ENCODE data around the gene FRMPD4. TPM values are rescaled to one million over a fixed set of nuclear protein-coding genes. Genes with fewer than 3 reads are reported as not detected.

The FRMPD4 gene
- total RNA-seq, 1 experiment from 2014 or later, result 0.24 TPM

DNA sequence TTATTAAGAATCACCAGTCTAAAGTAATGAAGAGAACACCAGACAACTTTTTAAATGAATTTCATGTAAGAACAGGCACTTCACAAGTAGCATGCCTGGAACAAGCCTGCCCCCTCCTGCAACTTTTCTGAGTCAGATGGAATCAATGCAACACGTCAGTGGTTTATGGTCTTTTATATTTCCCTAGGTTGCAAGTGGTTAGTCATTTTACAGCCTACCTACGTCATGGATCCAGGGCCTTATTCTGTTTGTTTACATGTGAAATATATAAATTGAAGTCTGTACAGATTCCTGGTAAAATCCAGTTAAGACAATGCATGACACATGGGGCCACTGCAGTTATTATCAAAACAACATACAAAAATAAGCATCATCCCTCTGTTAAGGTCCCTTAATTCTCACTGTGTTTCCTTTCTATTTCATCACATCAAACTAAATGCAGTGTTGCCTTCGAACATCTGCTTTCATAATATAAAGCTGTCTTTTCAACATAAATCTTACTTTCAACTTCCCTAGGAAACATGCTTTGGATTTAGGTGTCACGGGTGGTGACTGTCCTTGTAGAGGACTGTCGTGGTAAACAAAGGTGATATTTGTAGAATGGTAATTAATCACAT is 309.3 kb downstream of the FRMPD4 start:
- Histone ChIP-seq H4K91ac (ENCODE audit: insufficient read length, low read depth, low read length) (no peak overlapping the region), H3K4me1 (ENCODE audit: insufficient read depth, low read length) (no peaks in the 10 kb centered on the region), H3K23ac (ENCODE audit: insufficient read length, low read depth, low read length) (no peak overlapping the region), H3K4me2 (ENCODE audit: insufficient read depth, insufficient read length, low read length) (no peak overlapping the region), H2BK120ac (ENCODE audit: low read depth, low read length, poor library complexity, severe bottlenecking) (no peak overlapping the region), H3K27ac (ENCODE audit: insufficient read length, low read depth, low read length) (no peak overlapping the region), H3K14ac (ENCODE audit: insufficient read depth, low read length) (no peak overlapping the region), H4K20me1 (ENCODE audit: control insufficient read depth, insufficient read depth, insufficient read length) (no peaks in the 10 kb centered on the region), H3K27me3 (ENCODE audit: insufficient read depth, low read length) (no peaks in the 10 kb centered on the region), H2BK20ac (ENCODE audit: low read depth, low read length, poor library complexity, severe bottlenecking) (no peak overlapping the region), H3K9me3 (ENCODE audit: control insufficient read depth, low read depth, low read length) (peaks cover 6% of the 10 kb centered on the region), H2AFZ (ENCODE audit: low read length) (no peak overlapping the region), H4K8ac (replicated peaks; ENCODE audit: insufficient read length, low read depth, low read length) (no peak overlapping the region), H3K79me2 (ENCODE audit: insufficient read depth, low read length) (no peaks in the 10 kb centered on the region), H2BK12ac (ENCODE audit: insufficient read length, low read depth, low read length) (no peak overlapping the region), H2BK15ac (ENCODE audit: low read depth, low read length) (no peak overlapping the region), H3K56ac (ENCODE audit: insufficient read length, low read depth, low read length) (no peak overlapping the region), H3K18ac (ENCODE audit: insufficient read length, low read depth, low read length) (no peak overlapping the region), H2AK5ac (ENCODE audit: insufficient read length, low read length) (no peak overlapping the region), H3K23me2 (ENCODE audit: insufficient read length, low read depth, low read length, poor library complexity, severe bottlenecking) (no peaks in the 10 kb centered on the region), H3T11ph (ENCODE audit: low read length) (no peak overlapping the region), H3K79me1 (ENCODE audit: insufficient read depth, low read depth, low read length, poor library complexity, severe bottlenecking) (no peaks in the 10 kb centered on the region), H3K9ac (ENCODE audit: extremely low read depth, insufficient read length, low read length) (no peak overlapping the region), H4K5ac (ENCODE audit: insufficient read length, low read depth, low read length) (no peak overlapping the region), H3K4ac (ENCODE audit: low read depth, low read length) (no peak overlapping the region), H2BK5ac (ENCODE audit: insufficient read length, low read length) (no peak overlapping the region)
- no peak for TF ChIP-seq CTCF (conservative IDR thresholded peaks at IDR 0.05)
- H3K4me1 Mint-ChIP-seq, result no peaks in the 10 kb centered on the region
- peaks cover 59 to 72% of the 10 kb centered on the region in 2 experiments for H3K9me3 Mint-ChIP-seq
- H3K4me3 Mint-ChIP-seq, result no peak overlapping the region
- WGBS (ENCODE audit: extremely low coverage, insufficient read length, low lambda C conversion rate), result no CpG with 5 or more reads among the region's 5 CpGs
- no peak overlapping the region for H3K27ac Mint-ChIP-seq
- no peak for DNase-seq
- no peaks in the 10 kb centered on the region for H3K27me3 Mint-ChIP-seq (ENCODE audit: low read depth)
- peaks cover 0 to 3% (median 2%) of the 10 kb centered on the region in 3 experiments; a peak in 2 of 7 replicates for H3K36me3 Mint-ChIP-seq (ENCODE audit: insufficient read depth in 1 of 3, low read depth in 3 of 3)

Measured in H9 (cell line).